SK-N-SH (cell line): ENCODE measurements around the gene YEATS4. TPM values are rescaled to one million over a fixed set of nuclear protein-coding genes. Genes with fewer than 3 reads are reported as not detected.
"Not testable (repeated sequence)": the region's sequence is repeated elsewhere in the genome, so short reads cannot be mapped to it uniquely, and the experiment has no call there.

Experiments
- CTCF ChIA-PET: fragments of 300-600, 350-600 bp; formaldehyde crosslinking; extraction: SDS; loops from one replicate; lab custom pipeline; 2021; lab: Yijun Ruan, JAX
- POLR2A ChIA-PET: fragments of 350-600 bp; sonication (Branson Sonifier 250); formaldehyde crosslinking; extraction: SDS; loops from one replicate; lab custom pipeline; 2020; ENCODE audit warnings: antibody characterized with exemption, inconsistent platforms; lab: Yijun Ruan, JAX
- DNase-seq: peaks from one replicate; pipeline ENCODE4 v3.0.0; 2012
- H2AFZ ChIP-seq: fragments of 200-600 bp; sonication (generic); 2 replicates; pipeline ENCODE4 v1.8.1; 2016; ENCODE audit warnings: antibody characterized with exemption, mild to moderate bottlenecking, low read depth
- H3F3A ChIP-seq: fragments of 200-600 bp; sonication (generic); replicated peaks from 2 replicates; pipeline ENCODE3; 2016; ENCODE audit warnings: antibody characterized with exemption, mild to moderate bottlenecking; ENCODE audit not compliant: insufficient read depth
- H3K27ac ChIP-seq, 2 experiments: fragments of 200-500 bp in 1 of 2; fragments of 200-600 bp in 1 of 2; sonication (Bioruptor generic) in 1 of 2; sonication (generic), shearing (Covaris generic) in 1 of 2; 2 replicates each; pipeline versions ENCODE4 v1.5.1 to v1.6.1; 2014 to 2016; ENCODE audit warnings: low read depth in 2 of 2, inconsistent platforms in 1 of 2, low read length in 1 of 2, mild to moderate bottlenecking in 1 of 2, mixed read lengths in 1 of 2
- H3K27me3 ChIP-seq: fragments of 200-600 bp; sonication (generic), shearing (Covaris generic); 2 replicates; pipeline ENCODE4 v1.6.1; 2016; ENCODE audit warnings: mixed run types; ENCODE audit not compliant: insufficient read depth
- H3K36me3 ChIP-seq, 2 experiments: fragments of 200-500 bp in 1 of 2; fragments of 200-600 bp in 1 of 2; sonication (Bioruptor generic) in 1 of 2; sonication (generic) in 1 of 2; replicated peaks in 1 of 2; 2 replicates each; pipeline versions ENCODE3 to v1.5.1; 2014 to 2016; ENCODE audit warnings: low read length in 1 of 2, mild to moderate bottlenecking in 1 of 2; ENCODE audit not compliant: insufficient read depth in 2 of 2, control insufficient read depth in 1 of 2
- H3K4me1 ChIP-seq, 2 experiments: fragments of 200-500 bp in 1 of 2; fragments of 200-600 bp in 1 of 2; sonication (Bioruptor generic) in 1 of 2; sonication (generic), shearing (Covaris generic) in 1 of 2; 2 replicates each; pipeline versions ENCODE4 v1.5.1 to v1.6.1; 2014 to 2016; ENCODE audit warnings: low read depth in 1 of 2, low read length in 1 of 2, mixed run types in 1 of 2; ENCODE audit not compliant: insufficient read depth in 2 of 2, control insufficient read depth in 1 of 2
- H3K4me2 ChIP-seq: fragments of 200-600 bp; sonication (generic), shearing (Covaris generic); 2 replicates; pipeline ENCODE4 v1.6.1; 2017; ENCODE audit warnings: mixed run types
- H3K4me3 ChIP-seq, 2 experiments: fragments of 200-500 bp in 1 of 2; fragments of 200-600 bp in 1 of 2; sonication (Bioruptor generic) in 1 of 2; sonication (generic), shearing (Covaris generic) in 1 of 2; 2 replicates each; pipeline versions ENCODE4 v1.5.1 to v1.8.1; 2014 to 2016; ENCODE audit warnings: low read depth in 2 of 2, inconsistent platforms in 1 of 2, low read length in 1 of 2, mild to moderate bottlenecking in 1 of 2, mixed read lengths in 1 of 2, moderate library complexity in 1 of 2
- H3K79me2 ChIP-seq: fragments of 200-600 bp; sonication (generic); 2 replicates; pipeline ENCODE4 v1.8.1; 2017; ENCODE audit warnings: mild to moderate bottlenecking; ENCODE audit not compliant: insufficient read depth
- H3K9ac ChIP-seq: fragments of 200-600 bp; sonication (generic); 2 replicates; pipeline ENCODE4 v1.6.1; 2017; ENCODE audit warnings: mixed run types
- H3K9me2 ChIP-seq: fragments of 200-600 bp; sonication (generic); 2 replicates; pipeline ENCODE4 v1.6.1; 2017; ENCODE audit warnings: mixed run types
- H3K9me3 ChIP-seq: fragments of 200-600 bp; sonication (generic); 2 replicates; pipeline ENCODE4 v1.6.1; 2017; ENCODE audit warnings: mixed run types, mild to moderate bottlenecking, moderate library complexity
- H4K20me1 ChIP-seq: fragments of 200-600 bp; sonication (generic); 2 replicates; pipeline ENCODE4 v1.6.1; 2017; ENCODE audit warnings: mild to moderate bottlenecking, mixed run types; ENCODE audit not compliant: insufficient read depth
- CHD2 ChIP-seq: fragments of 150-350 bp; IDR thresholded peaks from 2 replicates; pipeline ENCODE4 v1.6.1; 2018; ENCODE audit warnings: low read length; ENCODE audit not compliant: partially characterized antibody
- ELF1 ChIP-seq: IDR thresholded peaks from 2 replicates; pipeline ENCODE4 v1.4.0; 2012
- EP300 ChIP-seq, 2 experiments: IDR thresholded peaks; 2 replicates each; pipeline versions ENCODE4 v1.4.0 to v1.6.1; 2012; ENCODE audit warnings: borderline replicate concordance in 1 of 2, low read depth in 1 of 2, low read length in 1 of 2
- EZH2phosphoT487 ChIP-seq: fragments of 200-600 bp; sonication (generic); IDR thresholded peaks from 2 replicates; pipeline ENCODE4 v1.6.1; 2017; ENCODE audit warnings: low read depth, mixed run types, mild to moderate bottlenecking, antibody characterized with exemption, moderate library complexity, borderline replicate concordance
- FOSL2 ChIP-seq: IDR thresholded peaks from 2 replicates; pipeline ENCODE4 v1.4.0; 2012; ENCODE audit warnings: low read depth, mild to moderate bottlenecking, moderate library complexity, borderline replicate concordance
- FOXJ3 ChIP-seq: sonication (generic); formaldehyde crosslinking; IDR thresholded peaks from 2 replicates; pipeline ENCODE4 v1.5.1; 2020; ENCODE audit warnings: mild to moderate bottlenecking, missing genetic modification reagents
- FOXM1 ChIP-seq: IDR thresholded peaks from 2 replicates; pipeline ENCODE4 v1.4.0; 2012; ENCODE audit warnings: low read depth, mild to moderate bottlenecking
- MXI1 ChIP-seq: IDR thresholded peaks from 2 replicates; pipeline ENCODE4 v1.6.1; 2012; ENCODE audit warnings: mild to moderate bottlenecking, low read depth, low read length, improper control_type of control experiment
- NFIC ChIP-seq: IDR thresholded peaks from 2 replicates; pipeline ENCODE4 v1.4.0; 2012; ENCODE audit warnings: borderline replicate concordance
- NRF1 ChIP-seq: IDR thresholded peaks from 2 replicates; pipeline ENCODE4 v1.6.1; 2012; ENCODE audit warnings: low read depth, mild to moderate bottlenecking, low read length
- RAD21 ChIP-seq: IDR thresholded peaks from 2 replicates; pipeline ENCODE4 v1.6.1; 2012; ENCODE audit warnings: mild to moderate bottlenecking, low read length
- RCOR1 ChIP-seq: fragments of 150-350 bp; IDR thresholded peaks from 2 replicates; pipeline ENCODE4 v1.6.1; 2017; ENCODE audit warnings: antibody characterized with exemption, low read length
- RFX5 ChIP-seq: IDR thresholded peaks from 2 replicates; pipeline ENCODE4 v1.6.1; 2012; ENCODE audit warnings: mild to moderate bottlenecking, improper control_type of control experiment, low read length
- RXRA ChIP-seq: IDR thresholded peaks from 2 replicates; pipeline ENCODE4 v1.4.0; 2012; ENCODE audit warnings: low read depth, mild to moderate bottlenecking, borderline replicate concordance
- SIN3A ChIP-seq: IDR thresholded peaks from 2 replicates; pipeline ENCODE4 v1.6.1; 2012; ENCODE audit warnings: low read depth, mild to moderate bottlenecking, low read length, moderate library complexity, borderline replicate concordance
- SMC3 ChIP-seq: IDR thresholded peaks from 2 replicates; pipeline ENCODE4 v1.6.1; 2012; ENCODE audit warnings: low read depth, low read length, improper control_type of control experiment
- TEAD4 ChIP-seq: IDR thresholded peaks from 2 replicates; pipeline ENCODE4 v1.4.0; 2012; ENCODE audit warnings: mild to moderate bottlenecking, borderline replicate concordance; ENCODE audit not compliant: insufficient read depth
- WGBS: methylation state at CpG from one replicate; pipeline ENCODE4 v1.1.6; 2017; ENCODE audit warnings: low lambda C conversion rate; 5-methylcytosine and 5-hydroxymethylcytosine counted together
- polyA plus RNA-seq, 3 experiments: library from polyadenylated mRNA; depleted of rRNA; stranded (reverse); fragments of >200 nt; gene quantifications; 2 replicates each; pipeline ENCODE4 v1.2.3, GENCODE V29; 2012
- TF ChIP-seq, protein P1 (sequence below): IDR thresholded peaks from 2 replicates; pipeline ENCODE4 v1.4.0; 2012; ENCODE audit warnings: low read depth
- TF ChIP-seq, protein P2 (sequence below): IDR thresholded peaks from 2 replicates; pipeline ENCODE4 v1.4.0; 2012; ENCODE audit warnings: low read depth, borderline replicate concordance
- TF ChIP-seq, protein P3 (sequence below): fragments of 150-350 bp; IDR thresholded peaks from 2 replicates; pipeline ENCODE4 v1.6.1; 2016; ENCODE audit warnings: mild to moderate bottlenecking, low read depth, low read length

Gene YEATS4
- polyA plus RNA-seq, 1 of the 3 experiments (the other 2 are of a cell fraction): 11.4 TPM

DNA sequence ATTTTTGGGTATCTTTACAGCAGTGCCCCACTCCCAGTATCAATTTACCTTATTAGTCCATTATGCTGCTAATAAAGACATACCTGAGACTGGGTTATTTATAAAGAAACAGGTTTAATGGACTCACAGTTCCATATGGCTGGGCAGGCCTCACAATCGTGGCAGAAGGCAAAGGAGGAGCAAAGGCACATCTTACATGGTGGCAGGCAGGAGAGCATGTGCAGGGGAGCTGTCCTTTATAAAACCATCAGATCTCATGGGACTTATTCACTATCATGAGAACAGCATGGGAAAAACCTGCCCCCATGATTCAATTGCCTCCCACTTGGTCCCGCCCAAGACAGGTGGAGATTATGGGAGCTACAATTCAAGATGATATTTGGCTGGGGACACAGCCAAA, 42.3 kb upstream of the YEATS4 start:
- H3K4me2 ChIP-seq, H3K79me2 ChIP-seq, H3K36me3 ChIP-seq, DNase-seq, H3K27ac ChIP-seq, H3K9ac ChIP-seq, H4K20me1 ChIP-seq, H3K27me3 ChIP-seq, H3F3A ChIP-seq, H3K4me1 ChIP-seq, H3K9me3 ChIP-seq, H2AFZ ChIP-seq, H3K9me2 ChIP-seq, H3K4me3 ChIP-seq, POLR2A ChIA-PET: not testable (repeated sequence)
- WGBS: 8% methylated on average over 2 of the region's 2 CpGs
- CTCF ChIA-PET: interaction anchor here (1.4 kb wide), 1 partner anchor 26 kb away, joined by 6 read pairs; no protein-coding TSS in a partner anchor

DNA sequence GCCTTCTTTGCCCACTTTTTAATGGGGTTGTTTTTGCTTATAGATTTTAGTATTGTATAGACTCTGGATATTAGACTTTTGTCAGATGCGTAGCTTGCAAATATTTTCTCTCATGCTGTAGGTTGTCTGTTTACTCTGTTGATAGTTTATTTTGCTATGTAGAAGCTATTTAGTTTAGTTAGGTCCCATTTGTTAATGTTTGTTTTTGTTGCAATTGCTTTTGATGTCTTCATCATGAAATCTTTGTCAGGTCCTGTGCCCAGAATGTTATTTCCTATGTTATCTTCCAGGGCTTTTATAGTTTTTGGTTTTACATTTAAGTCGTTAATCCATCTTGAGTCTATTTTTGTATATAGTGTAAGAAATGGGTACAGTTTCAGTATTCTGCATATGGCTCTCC, 41.3 kb upstream of the YEATS4 start:
- POLR2A ChIA-PET: no interaction called here
- H3K9me2 ChIP-seq: no peaks in the 10 kb centered on the region
- H3K9ac ChIP-seq: no peak overlapping the region
- H2AFZ ChIP-seq: no peak overlapping the region
- TF ChIP-seq SMC3: no peak
- TF ChIP-seq CHD2: no peak
- TF ChIP-seq NRF1: no peak
- TF ChIP-seq SIN3A: no peak
- TF ChIP-seq MXI1: no peak
- TF ChIP-seq FOSL2: no peak
- TF ChIP-seq EZH2phosphoT487: no peak
- no peak for TF ChIP-seq TEAD4
- TF ChIP-seq NFIC: no peak
- TF ChIP-seq RCOR1: no peak
- no peaks in the 10 kb centered on the region for H3K9me3 ChIP-seq
- H3K4me2 ChIP-seq: no peak overlapping the region
- no peaks in the 10 kb centered on the region for H3K27me3 ChIP-seq
- H3F3A ChIP-seq: no peaks in the 10 kb centered on the region
- no peak overlapping the region for H3K27ac ChIP-seq
- no peaks in the 10 kb centered on the region for H3K4me1 ChIP-seq
- H3K36me3 ChIP-seq: no peaks in the 10 kb centered on the region
- CTCF ChIA-PET: interaction anchor here (1.4 kb wide), 1 partner anchor 27 kb away, joined by 6 read pairs; no protein-coding TSS in a partner anchor
- H3K4me3 ChIP-seq: no peak overlapping the region
- WGBS: 28% methylated on average over 2 of the region's 2 CpGs
- no peaks in the 10 kb centered on the region for H3K79me2 ChIP-seq
- no peaks in the 10 kb centered on the region for H4K20me1 ChIP-seq
- no peak for DNase-seq

DNA sequence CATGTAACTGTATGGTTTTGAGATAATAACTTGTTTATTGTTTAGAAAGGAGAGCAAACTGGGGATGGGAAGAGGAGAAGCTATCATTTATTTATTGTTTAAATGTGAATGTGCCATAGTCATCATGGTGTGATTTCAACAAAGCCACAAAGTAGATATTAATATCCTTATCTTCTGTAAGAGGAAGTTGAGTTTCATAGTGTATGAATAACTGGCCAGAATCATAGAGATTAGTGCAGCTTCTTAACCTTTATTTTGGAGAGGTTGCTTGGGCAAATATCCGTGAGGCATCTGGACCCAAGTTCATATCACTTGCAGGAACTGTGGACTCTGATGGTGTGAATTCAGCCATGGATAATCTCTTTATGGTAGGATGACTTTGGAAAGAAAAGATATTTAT, 38.2 kb upstream of the YEATS4 start:
- Histone ChIP-seq H3K4me1 (no peaks in the 10 kb centered on the region), H4K20me1 (no peaks in the 10 kb centered on the region), H3F3A (no peaks in the 10 kb centered on the region), H3K9me3 (no peaks in the 10 kb centered on the region), H3K27ac (no peak overlapping the region), H3K36me3 (no peaks in the 10 kb centered on the region)
- no peak for DNase-seq
- WGBS: 40% methylated on average over 1 of the region's 1 CpG
- POLR2A ChIA-PET: no interaction called here
- no peak for TF ChIP-seq FOXJ3 (CRISPR knock-in tag)
- TF ChIP-seq NFIC: no peak
- no peak for TF ChIP-seq RXRA
- TF ChIP-seq SMC3: no peak
- TF ChIP-seq, protein P1, sequence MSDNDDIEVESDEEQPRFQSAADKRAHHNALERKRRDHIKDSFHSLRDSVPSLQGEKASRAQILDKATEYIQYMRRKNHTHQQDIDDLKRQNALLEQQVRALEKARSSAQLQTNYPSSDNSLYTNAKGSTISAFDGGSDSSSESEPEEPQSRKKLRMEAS: no peak
- no peak for TF ChIP-seq MXI1
- no peak for TF ChIP-seq ELF1
- TF ChIP-seq, protein P2, sequence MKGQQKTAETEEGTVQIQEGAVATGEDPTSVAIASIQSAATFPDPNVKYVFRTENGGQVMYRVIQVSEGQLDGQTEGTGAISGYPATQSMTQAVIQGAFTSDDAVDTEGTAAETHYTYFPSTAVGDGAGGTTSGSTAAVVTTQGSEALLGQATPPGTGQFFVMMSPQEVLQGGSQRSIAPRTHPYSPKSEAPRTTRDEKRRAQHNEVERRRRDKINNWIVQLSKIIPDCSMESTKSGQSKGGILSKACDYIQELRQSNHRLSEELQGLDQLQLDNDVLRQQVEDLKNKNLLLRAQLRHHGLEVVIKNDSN: no peak
- no peak for TF ChIP-seq RFX5
- TF ChIP-seq FOXM1: no peak
- TF ChIP-seq, protein P3, sequence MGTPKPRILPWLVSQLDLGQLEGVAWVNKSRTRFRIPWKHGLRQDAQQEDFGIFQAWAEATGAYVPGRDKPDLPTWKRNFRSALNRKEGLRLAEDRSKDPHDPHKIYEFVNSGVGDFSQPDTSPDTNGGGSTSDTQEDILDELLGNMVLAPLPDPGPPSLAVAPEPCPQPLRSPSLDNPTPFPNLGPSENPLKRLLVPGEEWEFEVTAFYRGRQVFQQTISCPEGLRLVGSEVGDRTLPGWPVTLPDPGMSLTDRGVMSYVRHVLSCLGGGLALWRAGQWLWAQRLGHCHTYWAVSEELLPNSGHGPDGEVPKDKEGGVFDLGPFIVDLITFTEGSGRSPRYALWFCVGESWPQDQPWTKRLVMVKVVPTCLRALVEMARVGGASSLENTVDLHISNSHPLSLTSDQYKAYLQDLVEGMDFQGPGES: no peak
- TF ChIP-seq TEAD4: no peak
- TF ChIP-seq NRF1: no peak
- TF ChIP-seq RCOR1: no peak
- TF ChIP-seq RAD21: no peak
- TF ChIP-seq EP300 (IDR thresholded peaks at IDR 0.05; ENCODE audit: borderline replicate concordance in 1 of 2, low read depth in 1 of 2, low read length in 1 of 2): no peak
- no peak for TF ChIP-seq CHD2
- TF ChIP-seq, all 33 proteins: peak for 0
- CTCF ChIA-PET: no interaction called here
- Histone ChIP-seq H3K79me2 (no peaks in the 10 kb centered on the region), H3K27me3 (no peaks in the 10 kb centered on the region; the same call in 1 of the 2 replicates), H3K4me2 (no peak overlapping the region), H3K9ac (no peak overlapping the region), H3K9me2 (no peaks in the 10 kb centered on the region), H3K4me3 (no peak overlapping the region), H2AFZ (no peak overlapping the region)
